Measurements from ENCODE around the gene PITRM1. TPM values are rescaled to one million over a fixed set of nuclear protein-coding genes. Genes with fewer than 3 reads are reported as not detected.

The PITRM1 gene
- polyA plus RNA-seq, 1 of the 3 experiments (the other 2 are of a cell fraction) = 79.6 TPM

- H3K4me3 ChIP-seq (ENCODE audit: low read depth in 2 of 2, low read length in 1 of 2) = peak overlapping the region in 1 of 2 experiments; percentile 16; a peak in 1 of 4 replicates
- peaks cover 20 to 47% of the 10 kb centered on the region in 2 experiments for H3K4me1 ChIP-seq (ENCODE audit: control insufficient read depth in 1 of 2, insufficient read depth in 2 of 2, low read depth in 1 of 2, low read length in 1 of 2)
- TF ChIP-seq EZH2phosphoT487 (IDR thresholded peaks at IDR 0.05; ENCODE audit: borderline replicate concordance, low read depth) = no peak
- no peak for TF ChIP-seq FOSL2 (IDR thresholded peaks at IDR 0.05; ENCODE audit: borderline replicate concordance, low read depth)
- no peak for TF ChIP-seq MXI1 (IDR thresholded peaks at IDR 0.05; ENCODE audit: low read depth, low read length)
- TF ChIP-seq GABPA (IDR thresholded peaks at IDR 0.05; ENCODE audit: low read depth) = no peak
- no peak for TF ChIP-seq POLR2AphosphoS5 (IDR thresholded peaks at IDR 0.05; ENCODE audit: low read depth, low read length)
- TF ChIP-seq MEF2A (IDR thresholded peaks at IDR 0.05; ENCODE audit: borderline replicate concordance, low read depth) = no peak
- no peak for TF ChIP-seq USF2 (IDR thresholded peaks at IDR 0.05; ENCODE audit: borderline replicate concordance, low read depth, low read length)
- no peak for TF ChIP-seq IRF3 (IDR thresholded peaks at IDR 0.05; ENCODE audit: low read depth, low read length)
- TF ChIP-seq RAD21 (IDR thresholded peaks at IDR 0.05; ENCODE audit: low read length) = no peak
- no peak for TF ChIP-seq RCOR1 (IDR thresholded peaks at IDR 0.05; ENCODE audit: low read length)
- no peak for TF ChIP-seq JUND (IDR thresholded peaks at IDR 0.05)
- TF ChIP-seq EP300 (IDR thresholded peaks at IDR 0.05; ENCODE audit: borderline replicate concordance in 1 of 2, low read depth in 1 of 2, low read length in 1 of 2) = no peak
- no peak for TF ChIP-seq SIN3A (IDR thresholded peaks at IDR 0.05; ENCODE audit: borderline replicate concordance, low read depth, low read length)
- no peak for TF ChIP-seq TCF12 (IDR thresholded peaks at IDR 0.05)
- TF ChIP-seq RXRA (IDR thresholded peaks at IDR 0.05; ENCODE audit: borderline replicate concordance, low read depth) = no peak
- TF ChIP-seq PBX3 (IDR thresholded peaks at IDR 0.05) = no peak
- TF ChIP-seq SMC3 (IDR thresholded peaks at IDR 0.05; ENCODE audit: low read depth, low read length) = no peak
- TF ChIP-seq YY1 (IDR thresholded peaks at IDR 0.05; ENCODE audit: low read depth) = no peak
- TF ChIP-seq FOXM1 (IDR thresholded peaks at IDR 0.05; ENCODE audit: low read depth) = no peak
- TF ChIP-seq RFX5 (IDR thresholded peaks at IDR 0.05; ENCODE audit: low read length) = no peak
- peaks cover 5 to 16% of the 10 kb centered on the region in 2 experiments for H3K36me3 ChIP-seq (replicated peaks in 1 of 2; ENCODE audit: control insufficient read depth in 1 of 2, insufficient read depth in 2 of 2, low read length in 1 of 2)
- H3K27me3 ChIP-seq (ENCODE audit: insufficient read depth) = no peaks in the 10 kb centered on the region
- peak overlapping the region; percentile 50 to 97 for H3K27ac ChIP-seq (ENCODE audit: low read depth in 2 of 2, low read length in 1 of 2)
- H3F3A ChIP-seq (replicated peaks; ENCODE audit: insufficient read depth) = peaks cover 54% of the 10 kb centered on the region
- 82% methylated on average over 7 of the region's 12 CpGs for WGBS (ENCODE audit: low lambda C conversion rate)
- peak overlapping the region; percentile 76 for H3K4me2 ChIP-seq
- CTCF ChIA-PET = interaction anchor here (1.1 kb wide), 1 partner anchor 10 kb away, joined by 3 read pairs; no protein-coding TSS in a partner anchor
- POLR2A ChIA-PET = no interaction called here
- H3K9me2 ChIP-seq = no peaks in the 10 kb centered on the region
- no peaks in the 10 kb centered on the region for H4K20me1 ChIP-seq (ENCODE audit: insufficient read depth)
- H2AFZ ChIP-seq (ENCODE audit: low read depth) = no peak overlapping the region
- H3K9ac ChIP-seq = peak overlapping the region; percentile 66
- no peak for DNase-seq
- H3K9me3 ChIP-seq = no peaks in the 10 kb centered on the region
- H3K79me2 ChIP-seq (ENCODE audit: insufficient read depth) = peaks cover 80% of the 10 kb centered on the region
Measured at GRCh38 chr10:3090388-3090787, 82.2 kb downstream of the PITRM1 start.

Other genes with a start within 250 kb of the PITRM1 start
- 143 and 175 TPM in 2 replicates for gene PFKP, start 105.2 kb downstream of the PITRM1 start, polyA plus RNA-seq (2012; rRNA removed)